PC-3 (cell line): ENCODE measurements around the gene C16orf96. TPM values are rescaled to one million over a fixed set of nuclear protein-coding genes. Genes with fewer than 3 reads are reported as not detected.

ENCODE experiments used
- ATAC-seq: fragments of 200-7000 bp; cut with Tn5 transposase; 2 replicates; pipeline ENCODE4 v1.9.1; 2020; ENCODE audit warnings: mild to moderate bottlenecking, moderate library complexity
- BruUV-seq: library from RNA; stranded (reverse); fragments of 400-500 nt; replicated peaks from 2 replicates; lab custom pipeline; 2021; lab: Mats Ljungman, UMichigan
- CTCF ChIA-PET: fragments of 300-600 bp; sonication (Branson Sonifier 250); formaldehyde crosslinking; loops from one replicate; lab custom pipeline; 2022; ENCODE audit warnings: antibody characterized with exemption; lab: Charles Lee
- POLR2A ChIA-PET: fragments of 300-600 bp; sonication (Branson Sonifier 250); formaldehyde crosslinking; loops from one replicate; lab custom pipeline; 2022; ENCODE audit warnings: antibody characterized with exemption; ENCODE audit not compliant: unreplicated experiment; lab: Charles Lee
- DNase-seq: peaks from one replicate; pipeline ENCODE4 v3.0.0-alpha.2; 2015
- H2AFZ ChIP-seq: fragments of 300-600 bp; sonication (generic); 2 replicates; pipeline ENCODE4 v1.6.0; 2016; ENCODE audit warnings: antibody characterized with exemption, low read length
- H3F3A ChIP-seq: fragments of 300-600 bp; sonication (generic); one replicate; pipeline ENCODE4 v1.6.0; 2017; ENCODE audit warnings: antibody characterized with exemption, low read length, control low read depth, mild to moderate bottlenecking; ENCODE audit not compliant: unreplicated experiment
- H3K27ac ChIP-seq: fragments of 300-600 bp; sonication (generic); 2 replicates; pipeline ENCODE4 v1.5.1; 2016; ENCODE audit warnings: mild to moderate bottlenecking, low read length
- H3K27me3 ChIP-seq: fragments of 300-600 bp; sonication (generic); 2 replicates; pipeline ENCODE4 v1.6.1; 2016; ENCODE audit warnings: low read length, mixed read lengths
- H3K36me3 ChIP-seq: fragments of 300-600 bp; sonication (generic); 2 replicates; pipeline ENCODE4 v1.6.1; 2016; ENCODE audit warnings: low read depth, mixed run types, low read length, mixed read lengths
- H3K4me1 ChIP-seq: fragments of 300-600 bp; sonication (generic); 2 replicates; pipeline ENCODE4 v1.5.1; 2016; ENCODE audit warnings: low read length; ENCODE audit not compliant: insufficient read depth
- H3K4me2 ChIP-seq: fragments of 300-600 bp; sonication (generic); 2 replicates; pipeline ENCODE4 v1.6.0; 2016; ENCODE audit warnings: low read length
- H3K4me3 ChIP-seq: fragments of 300-600 bp; sonication (generic); 2 replicates; pipeline ENCODE4 v1.5.1; 2016; ENCODE audit warnings: mild to moderate bottlenecking, low read length, mixed read lengths
- H3K79me2 ChIP-seq: fragments of 300-600 bp; sonication (generic); 2 replicates; pipeline ENCODE4 v1.6.1; 2017; ENCODE audit warnings: low read length, mixed read lengths
- H3K9ac ChIP-seq: fragments of 300-600 bp; sonication (generic); 2 replicates; pipeline ENCODE4 v1.6.0; 2016; ENCODE audit warnings: mild to moderate bottlenecking, low read length
- H3K9me2 ChIP-seq: fragments of 300-600 bp; sonication (generic); replicated peaks from 2 replicates; pipeline ENCODE4 v1.6.1; 2016; ENCODE audit warnings: mixed run types, low read length, mixed read lengths
- H3K9me3 ChIP-seq: fragments of 300-600 bp; sonication (generic); 2 replicates; pipeline ENCODE4 v1.6.1; 2016; ENCODE audit warnings: low read length, mixed read lengths
- H4K20me1 ChIP-seq: fragments of 300-600 bp; sonication (generic); 2 replicates; pipeline ENCODE4 v1.6.1; 2016; ENCODE audit warnings: low read length, mixed read lengths
- CTCF ChIP-seq: fragments of 300-600 bp; sonication (generic); conservative IDR thresholded peaks from 2 replicates; pipeline ENCODE4 v1.5.1; 2017; ENCODE audit warnings: antibody characterized with exemption, low read depth, mild to moderate bottlenecking, low read length
- EZH2 ChIP-seq: fragments of 300-600 bp; sonication (generic); IDR thresholded peaks from one replicate; pipeline ENCODE4 v1.6.1; 2017; ENCODE audit warnings: antibody characterized with exemption, mild to moderate bottlenecking, low read length; ENCODE audit not compliant: unreplicated experiment
- EZH2phosphoT487 ChIP-seq: fragments of 300-600 bp; sonication (generic); IDR thresholded peaks from 2 replicates; pipeline ENCODE4 v1.6.1; 2018; ENCODE audit warnings: mild to moderate bottlenecking, antibody characterized with exemption, low read length, borderline replicate concordance
- intact Hi-C: fragments of 100-400 bp; cut with micrococcal nuclease; formaldehyde crosslinking; loops from 2 replicates; pipeline ENCODE4 v1.9.0; 2023
- total RNA-seq: library from RNA; depleted of rRNA; stranded (reverse); fragments of >200 nt; gene quantifications from 2 replicates; pipeline ENCODE4 v1.2.3, GENCODE V29; 2014

C16orf96 gene
- total RNA-seq, 1 experiment from 2014 or later = not detected

- H4K20me1 ChIP-seq = no peaks in the 10 kb centered on the region
- intact Hi-C loops = no loop called here
- no peaks in the 10 kb centered on the region for H3K79me2 ChIP-seq
- H3K4me1 ChIP-seq = no peaks in the 10 kb centered on the region
- no TSS peak for BruUV-seq
- no peaks in the 10 kb centered on the region for H3K27me3 ChIP-seq
- TF ChIP-seq EZH2 = no peak
- no peak for TF ChIP-seq CTCF
- TF ChIP-seq EZH2phosphoT487 = no peak
- DNase-seq (no peak), ATAC-seq (no peak)
- H3K9ac ChIP-seq = no peak overlapping the region
- ChIA-PET POLR2A (no interaction called here), CTCF (no interaction called here)
- H3F3A ChIP-seq = no peaks in the 10 kb centered on the region
- H2AFZ ChIP-seq = no peak overlapping the region
- H3K4me2 ChIP-seq = no peak overlapping the region
- H3K4me3 ChIP-seq = no peak overlapping the region
- no peaks in the 10 kb centered on the region for H3K36me3 ChIP-seq
- H3K9me3 ChIP-seq = no peaks in the 10 kb centered on the region
- H3K9me2 ChIP-seq = no peaks in the 10 kb centered on the region
- no peak overlapping the region for H3K27ac ChIP-seq
These were observed 22.6 kb upstream of the C16orf96 start for GRCh38 chr16:4533490-4533889.

GRCh38 chr16:4534151-4534790, 21.9 kb upstream of the C16orf96 start:
- Histone ChIP-seq H3K27me3 (no peaks in the 10 kb centered on the region), H4K20me1 (no peaks in the 10 kb centered on the region), H3K79me2 (no peaks in the 10 kb centered on the region), H3K9me2 (no peaks in the 10 kb centered on the region), H3K27ac (no peak overlapping the region), H3K9ac (no peak overlapping the region), H3K36me3 (no peaks in the 10 kb centered on the region), H3K4me3 (no peak overlapping the region), H3K9me3 (no peaks in the 10 kb centered on the region), H3K4me2 (no peak overlapping the region), H3K4me1 (no peaks in the 10 kb centered on the region), H3F3A (no peaks in the 10 kb centered on the region), H2AFZ (no peak overlapping the region)
- intact Hi-C loops = no loop called here
- CTCF ChIA-PET = no interaction called here
- TF ChIP-seq EZH2 = no peak
- TF ChIP-seq EZH2phosphoT487 = no peak
- TF ChIP-seq CTCF = no peak
- DNase-seq (no peak), ATAC-seq (no peak)
- POLR2A ChIA-PET = no interaction called here
- BruUV-seq = no TSS peak

DNA sequence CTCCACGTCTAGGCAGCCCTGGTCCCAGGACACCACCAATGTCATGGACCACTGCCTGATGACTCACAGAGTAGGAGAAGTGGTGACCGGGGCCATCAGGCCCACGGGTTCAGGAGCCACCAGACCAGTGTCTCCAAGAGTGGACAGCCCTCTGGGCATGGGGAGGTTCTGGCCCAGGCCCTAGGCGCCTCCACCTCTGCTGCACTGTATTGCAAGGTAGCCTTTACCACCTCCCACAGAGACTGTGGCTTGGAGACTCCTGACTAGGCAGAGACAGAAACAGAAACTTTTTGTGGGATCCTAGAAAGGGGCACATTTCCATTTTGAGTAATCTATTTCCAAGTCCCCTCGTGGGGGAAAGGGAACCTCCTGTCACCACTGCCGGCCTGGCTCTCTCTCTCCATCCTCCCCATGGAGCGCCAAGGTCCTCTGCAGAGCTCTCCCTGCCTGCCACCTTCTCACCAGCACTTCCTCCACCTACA, 20.5 kb upstream of the C16orf96 start:
- ChIA-PET CTCF (no interaction called here), POLR2A (no interaction called here)
- H3F3A ChIP-seq = no peaks in the 10 kb centered on the region
- no peaks in the 10 kb centered on the region for H3K9me2 ChIP-seq
- ATAC-seq (no peak), DNase-seq (no peak)
- H2AFZ ChIP-seq = no peak overlapping the region
- no peaks in the 10 kb centered on the region for H4K20me1 ChIP-seq
- H3K9me3 ChIP-seq = peaks cover 6% of the 10 kb centered on the region; the same call in 1 of the 2 replicates
- H3K79me2 ChIP-seq = no peaks in the 10 kb centered on the region
- no peak overlapping the region for H3K4me2 ChIP-seq
- no peaks in the 10 kb centered on the region for H3K36me3 ChIP-seq
- H3K4me1 ChIP-seq = no peaks in the 10 kb centered on the region
- H3K27me3 ChIP-seq = no peaks in the 10 kb centered on the region
- no peak overlapping the region for H3K4me3 ChIP-seq
- no peak overlapping the region for H3K9ac ChIP-seq
- no TSS peak for BruUV-seq
- no peak overlapping the region for H3K27ac ChIP-seq
- intact Hi-C loops = no loop called here
- no peak for TF ChIP-seq EZH2
- no peak for TF ChIP-seq CTCF
